GM23338 (cell line): ENCODE results near the gene ZSWIM3. TPM values are rescaled to one million over a fixed set of nuclear protein-coding genes. Genes with fewer than 3 reads are reported as not detected.

Source experiments
- ATAC-seq: fragments of 200-7000 bp; cut with Tn5 transposase; 3 replicates; pipeline ENCODE4 v1.9.1; 2020
- DNase-seq: peaks from one replicate; pipeline ENCODE4 v3.0.0-alpha.2; 2015; ENCODE audit warnings: low spot score
- H2AFZ ChIP-seq: fragments of 200-600 bp; sonication (generic); 2 replicates; pipeline ENCODE4 v1.8.0; 2016; ENCODE audit warnings: antibody characterized with exemption, mild to moderate bottlenecking, moderate library complexity
- H3F3A ChIP-seq: fragments of 200-600 bp; sonication (generic); replicated peaks from 2 replicates; pipeline ENCODE4 v1.8.0; 2017; ENCODE audit warnings: antibody characterized with exemption, mixed run types, low read depth
- H3K27ac ChIP-seq: fragments of 200-600 bp; sonication (generic); 2 replicates; pipeline ENCODE4 v1.6.1; 2016; ENCODE audit warnings: low read depth
- H3K27me3 ChIP-seq: fragments of 200-600 bp; sonication (generic); 2 replicates; pipeline ENCODE4 v1.8.0; 2016; ENCODE audit warnings: mild to moderate bottlenecking, mixed run types, moderate library complexity; ENCODE audit not compliant: insufficient read depth
- H3K36me3 ChIP-seq: fragments of 200-600 bp; sonication (generic); 2 replicates; pipeline ENCODE4 v1.8.0; 2016; ENCODE audit warnings: mild to moderate bottlenecking; ENCODE audit not compliant: insufficient read depth
- H3K4me1 ChIP-seq: fragments of 200-600 bp; sonication (generic); 2 replicates; pipeline ENCODE4 v1.8.0; 2016; ENCODE audit warnings: mild to moderate bottlenecking, moderate library complexity; ENCODE audit not compliant: insufficient read depth
- H3K4me2 ChIP-seq: fragments of 200-600 bp; sonication (generic); 2 replicates; pipeline ENCODE4 v1.7.1; 2017; ENCODE audit warnings: mixed run types
- H3K4me3 ChIP-seq: fragments of 200-600 bp; sonication (generic); 2 replicates; pipeline ENCODE4 v1.6.1; 2016; ENCODE audit warnings: mixed run types
- H3K79me2 ChIP-seq: fragments of 200-600 bp; sonication (generic); replicated peaks from 2 replicates; pipeline ENCODE4 v1.8.0; 2017; ENCODE audit warnings: mild to moderate bottlenecking; ENCODE audit not compliant: insufficient read depth
- H3K9me2 ChIP-seq: fragments of 200-600 bp; sonication (generic); 2 replicates; pipeline ENCODE4 v1.8.0; 2017; ENCODE audit not compliant: insufficient read depth
- H4K20me1 ChIP-seq: fragments of 200-600 bp; sonication (generic); replicated peaks from 2 replicates; pipeline ENCODE4 v1.8.0; 2017; ENCODE audit warnings: mild to moderate bottlenecking; ENCODE audit not compliant: insufficient read depth
- H3K27ac Mint-ChIP-seq: 2 replicates; pipeline ENCODE4 v1.8.0; 2020; ENCODE audit warnings: inconsistent platforms, mild to moderate bottlenecking, moderate library complexity, mixed read lengths
- H3K27me3 Mint-ChIP-seq: 3 replicates; pipeline ENCODE4 v1.8.0; 2022; ENCODE audit warnings: low read depth, mild to moderate bottlenecking, moderate library complexity, mixed read lengths, inconsistent platforms; ENCODE audit not compliant: insufficient read depth, poor library complexity
- H3K36me3 Mint-ChIP-seq: 3 replicates; pipeline ENCODE4 v1.8.0; 2021; ENCODE audit warnings: low read depth, mild to moderate bottlenecking, inconsistent platforms, moderate library complexity, mixed read lengths
- H3K4me1 Mint-ChIP-seq: 3 replicates; pipeline ENCODE4 v1.8.0; 2020; ENCODE audit warnings: mild to moderate bottlenecking, inconsistent platforms, mixed read lengths
- H3K4me3 Mint-ChIP-seq: 3 replicates; pipeline ENCODE4 v1.8.0; 2021; ENCODE audit warnings: moderate library complexity, mild to moderate bottlenecking, inconsistent platforms, mixed read lengths
- H3K9me3 Mint-ChIP-seq: 3 replicates; pipeline ENCODE4 v1.8.0; 2020; ENCODE audit warnings: moderate library complexity, mild to moderate bottlenecking, inconsistent platforms, mixed read lengths
- CREB1 ChIP-seq: fragments of 250-450 bp; sonication (Bioruptor Pico); IDR thresholded peaks from 2 replicates; pipeline ENCODE4 v1.5.0; 2020; ENCODE audit warnings: low read depth, mild to moderate bottlenecking, moderate library complexity
- ETS1 ChIP-seq: IDR thresholded peaks from 2 replicates; pipeline ENCODE4 v1.6.1; 2016; ENCODE audit warnings: antibody characterized with exemption
- EZH2 ChIP-seq: fragments of 200-600 bp; sonication (generic); IDR thresholded peaks from one replicate; pipeline ENCODE4 v1.8.0; 2017; ENCODE audit warnings: antibody characterized with exemption, mild to moderate bottlenecking, low read depth; ENCODE audit not compliant: unreplicated experiment
- EZH2phosphoT487 ChIP-seq: fragments of 200-600 bp; sonication (generic); IDR thresholded peaks from one replicate; pipeline ENCODE4 v1.8.1; 2018; ENCODE audit warnings: antibody characterized with exemption; ENCODE audit not compliant: unreplicated experiment
- POLR2AphosphoS5 ChIP-seq: IDR thresholded peaks from 2 replicates; pipeline ENCODE4 v1.6.1; 2016; ENCODE audit warnings: antibody characterized with exemption, low read depth
- REST ChIP-seq: IDR thresholded peaks from one replicate; pipeline ENCODE4 v1.6.1; 2018; ENCODE audit warnings: antibody characterized with exemption; ENCODE audit not compliant: unreplicated experiment
- STAT1 ChIP-seq: IDR thresholded peaks from one replicate; pipeline ENCODE4 v1.6.1; 2016; ENCODE audit warnings: antibody characterized with exemption; ENCODE audit not compliant: unreplicated experiment
- ZNF114 ChIP-seq: fragments of 250-450 bp; sonication (Bioruptor Pico); IDR thresholded peaks from 2 replicates; pipeline ENCODE4 v1.5.0; 2020; ENCODE audit warnings: mild to moderate bottlenecking, moderate library complexity
- ZNF331 ChIP-seq: fragments of 250-450 bp; sonication (Bioruptor Pico); IDR thresholded peaks from 2 replicates; pipeline ENCODE4 v1.5.0; 2020; ENCODE audit warnings: low read depth, mild to moderate bottlenecking, moderate library complexity
- polyA plus RNA-seq: library from polyadenylated mRNA; unstranded; fragments of >200 nt; fragmentation: Nextera tagmentation; extraction: Ambion mirVana; gene quantifications from 2 replicates; pipeline ENCODE4 v1.2.1, GENCODE V29; 2016
- total RNA-seq: library from RNA; depleted of rRNA; stranded (reverse); fragments of >200 nt; shearing (Covaris generic); gene quantifications from 2 replicates; pipeline ENCODE4 v1.2.3, GENCODE V29; 2014

Gene ZSWIM3
- total and polyA plus RNA-seq, 2 experiments from 2014 or later = 2.0 to 8.2 TPM

- Histone ChIP-seq H3F3A (peaks cover 35% of the 10 kb centered on the region), H3K27me3 (no peaks in the 10 kb centered on the region), H3K79me2 (peaks cover 26% of the 10 kb centered on the region), H2AFZ (peak within 1 kb of the TSS; percentile 11; the same call in 1 of the 2 replicates), H3K9me2 (no peaks in the 10 kb centered on the region), H3K4me1 (peaks cover 13% of the 10 kb centered on the region), H3K36me3 (peaks cover 48% of the 10 kb centered on the region), H3K27ac (peak within 1 kb of the TSS; percentile 78), H3K4me2 (peak within 1 kb of the TSS; percentile 95), H4K20me1 (peaks cover 12% of the 10 kb centered on the region), H3K4me3 (peak within 1 kb of the TSS; percentile 81)
- peaks cover 15% of the 10 kb centered on the region for H3K4me1 Mint-ChIP-seq
- H3K27ac Mint-ChIP-seq = peak within 1 kb of the TSS; percentile 83
- peak within 1 kb of the TSS; percentile 98 for H3K4me3 Mint-ChIP-seq
- ATAC-seq (peak; percentile 98), DNase-seq (peak; percentile 100)
- peaks cover 78% of the 10 kb centered on the region for H3K36me3 Mint-ChIP-seq
- TF ChIP-seq ZNF331 (CRISPR knock-in tag) (no peak), REST (no peak), POLR2AphosphoS5 (peak; percentile 79)
- no peaks in the 10 kb centered on the region for H3K9me3 Mint-ChIP-seq
- H3K27me3 Mint-ChIP-seq = peaks cover 3% of the 10 kb centered on the region
Measured at GRCh38 chr20:45812157-45813005, 45.0 kb upstream of the ZSWIM3 start, which contains the start of gene UBE2C. Gene UBE2C, plus strand, starts transcription at chr20:45812644. Its CDS starts 52 bp downstream, at chr20:45812696.

GRCh38 chr20:45813006-45813340, 44.4 kb upstream of the ZSWIM3 start:
- peaks cover 45% of the 10 kb centered on the region for H3K36me3 ChIP-seq
- peak overlapping the region; percentile 78 for H3K27ac ChIP-seq
- peaks cover 79% of the 10 kb centered on the region for H3K36me3 Mint-ChIP-seq
- TF ChIP-seq REST (no peak), EZH2 (no peak), STAT1 (no peak), CREB1 (no peak), EZH2phosphoT487 (no peak), ZNF114 (CRISPR knock-in tag) (no peak), ZNF331 (CRISPR knock-in tag) (no peak), POLR2AphosphoS5 (no peak), ETS1 (no peak)

More at GRCh38 chr20:45813006-45813340, 44.4 kb upstream of the ZSWIM3 start:
- Histone ChIP-seq H2AFZ (no peak overlapping the region), H3K27me3 (no peaks in the 10 kb centered on the region), H3F3A (peaks cover 41% of the 10 kb centered on the region), H3K79me2 (peaks cover 26% of the 10 kb centered on the region), H3K4me3 (peak overlapping the region; percentile 81), H3K4me2 (peak overlapping the region; percentile 95), H3K4me1 (peaks cover 13% of the 10 kb centered on the region), H4K20me1 (peaks cover 12% of the 10 kb centered on the region), H3K9me2 (no peaks in the 10 kb centered on the region)
- peaks cover 3% of the 10 kb centered on the region for H3K27me3 Mint-ChIP-seq
- peak overlapping the region; percentile 98 for H3K4me3 Mint-ChIP-seq
- ATAC-seq = peak; percentile 17
- H3K9me3 Mint-ChIP-seq = no peaks in the 10 kb centered on the region
- no peak for DNase-seq
- peaks cover 15% of the 10 kb centered on the region for H3K4me1 Mint-ChIP-seq
- H3K27ac Mint-ChIP-seq = peak overlapping the region; percentile 83
